Cardiac ventricle fibroblast (primary cell): ENCODE measurements around the gene LRRC27. TPM values are rescaled to one million over a fixed set of nuclear protein-coding genes. Genes with fewer than 3 reads are reported as not detected.

Experiments
- total RNA-seq: library from RNA; depleted of rRNA; stranded (reverse); fragments of >200 nt; gene quantifications from 2 replicates; pipeline ENCODE4 v1.2.3, GENCODE V29; 2015

The LRRC27 gene
- total RNA-seq, result 6.6 and 7.6 TPM in 2 replicates

DNA sequence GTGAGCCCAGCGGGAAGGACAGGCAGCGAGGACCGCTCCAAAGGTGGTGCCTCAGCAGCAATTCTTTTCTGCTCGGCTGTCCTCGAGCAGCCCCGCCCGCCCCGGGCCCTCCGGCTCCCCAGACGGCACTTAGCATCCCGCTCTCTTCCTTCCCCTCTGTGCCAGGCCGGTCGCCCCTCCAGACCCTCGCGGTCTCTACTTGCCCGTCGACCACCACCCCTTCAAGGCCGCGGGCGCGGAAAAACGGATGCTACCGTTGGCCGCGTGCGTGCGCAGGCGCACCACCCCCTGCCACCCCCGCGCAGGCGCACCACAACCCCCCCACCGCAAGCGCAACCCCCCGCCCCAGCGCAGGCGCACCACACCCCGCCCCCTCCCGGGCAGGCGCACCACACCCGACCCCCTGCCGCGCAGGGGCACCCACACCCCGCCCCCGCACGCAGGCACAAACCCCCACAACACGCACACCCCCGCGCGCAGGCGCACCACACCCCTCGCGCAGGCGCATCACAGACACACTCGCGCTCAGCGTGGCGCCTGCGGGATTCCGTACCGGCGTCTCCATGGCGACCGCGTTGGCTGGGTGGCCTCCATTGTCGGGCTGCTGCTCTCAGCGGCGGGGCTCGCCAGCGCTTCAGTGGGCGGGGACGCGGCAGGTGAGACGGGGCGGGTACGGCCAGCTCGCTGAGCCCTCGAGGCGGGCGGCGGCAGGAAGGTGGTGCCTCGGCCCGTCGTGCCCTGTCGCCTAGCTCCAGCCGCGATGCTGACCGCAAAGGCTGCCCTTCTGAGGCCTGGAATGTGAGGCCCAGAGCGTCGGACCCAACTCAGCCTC, at the start of gene LRRC27:
LRRC27 (plus strand) TSS at position 593 of the 832 bp plus-strand sequence. CDS start 1,332 bp downstream, outside the sequence.

DNA sequence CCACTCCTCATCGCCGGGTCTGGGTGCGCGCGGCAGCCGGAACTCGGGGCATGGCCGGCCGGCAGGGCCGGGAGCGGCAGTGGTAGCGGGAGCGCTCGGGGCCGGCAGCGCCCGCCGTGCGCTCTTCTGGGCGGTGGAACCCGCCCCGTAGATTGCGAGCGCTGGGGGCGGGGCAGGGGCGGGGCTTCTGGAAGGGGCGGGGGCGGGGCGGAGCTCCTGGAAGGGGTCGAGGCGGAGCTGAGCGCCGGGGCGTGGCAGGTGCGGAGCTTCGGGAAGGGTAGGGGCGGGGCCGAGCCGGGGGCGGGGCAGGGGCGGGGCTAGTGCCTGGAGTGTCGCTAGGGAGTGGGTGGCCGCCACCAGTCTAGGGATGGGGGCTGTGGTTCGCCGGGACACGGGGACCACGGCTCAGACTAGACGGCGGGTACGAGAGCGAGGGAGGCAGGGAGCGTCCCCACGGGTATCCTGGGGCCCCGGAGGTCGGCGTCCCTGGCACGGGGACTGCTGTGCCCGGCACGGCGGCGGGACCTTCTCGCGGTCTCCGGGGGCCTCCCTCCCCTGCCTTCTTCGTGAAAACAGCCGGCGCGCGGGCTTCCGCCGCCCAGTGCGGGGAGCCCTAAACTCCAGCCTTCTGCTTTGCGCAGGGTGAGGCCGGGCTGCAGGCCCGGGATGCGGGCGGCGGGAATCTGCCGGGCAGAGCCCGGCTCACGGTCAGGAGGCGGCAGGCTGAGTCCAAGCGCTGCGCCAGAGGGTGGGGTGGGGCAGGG, 24.0 kb upstream of the LRRC27 start, which contains the start of gene STK32C:
STK32C (minus strand) TSS at position 128 of the 764 bp plus-strand sequence; CDS start at position 11, 117 bp downstream.

GRCh38 chr10:132397036-132397541, 65.1 kb downstream of the LRRC27 start, which contains the start of gene PWWP2B:
Gene PWWP2B (plus strand): TSS chr10:132397200. CDS start chr10:132397227, 27 bp downstream.

Other genes starting within 250 kb of the LRRC27 start
- 28.4 and 33.4 TPM in 2 replicates for gene DPYSL4, start 145.2 kb upstream of the LRRC27 start, total RNA-seq
- gene STK32C, start 24.2 kb upstream of the LRRC27 start, total RNA-seq, result 10.4 and 10.5 TPM in 2 replicates
- gene PWWP2B, start 65.0 kb downstream of the LRRC27 start, total RNA-seq, result 1.9 and 2.4 TPM in 2 replicates
- 18.6 and 26.0 TPM in 2 replicates for gene INPP5A, start 205.6 kb downstream of the LRRC27 start, total RNA-seq